ENCODE results near the gene BIRC6. TPM values are rescaled to one million over a fixed set of nuclear protein-coding genes. Genes with fewer than 3 reads are reported as not detected.
A peak's percentile ranks its signal among the peaks of the same experiment; 100 is the strongest.
"Not testable (repeated sequence)": the region's sequence is repeated elsewhere in the genome, so short reads cannot be mapped to it uniquely, and the experiment has no call there.

BIRC6 gene
- 10 to 100 TPM; 58.2 to 85.4 (median 77.3) TPM for polyA plus RNA-seq (ENCODE audit: insufficient read depth in 1 of 5, insufficient read length in 5 of 5, low replicate concordance in 1 of 5)
- long read RNA-seq, donor 1, result 0 reads
- long read RNA-seq, donor 2, result 0 reads
- long read RNA-seq, donor 3, partial matches to known transcripts, result 6 of 7 reads
- long read RNA-seq, donor 3, other reads (novel, unspliced or antisense), result 0 of 7 reads
- long read RNA-seq, donor 4, result 0 reads
- long read RNA-seq, donor 5, partial matches to known transcripts, result 7 of 7 reads
- long read RNA-seq, donor 5, other reads (novel, unspliced or antisense), result 0 of 7 reads
- long read RNA-seq, donor 6, partial matches to known transcripts, result 66 of 67 reads
- long read RNA-seq, donor 6, other reads (novel, unspliced or antisense), result 0 of 67 reads
- long read RNA-seq, donor 7, partial matches to known transcripts, result 5 of 5 reads
- long read RNA-seq, donor 7, other reads (novel, unspliced or antisense), result 0 of 5 reads
- long read RNA-seq, donor 8, partial matches to known transcripts, result 0 of 1 reads
- long read RNA-seq, donor 8, other reads (novel, unspliced or antisense), result 0 of 1 reads

GRCh38 chr2:32356681-32357317 lies at the start of gene BIRC6:
Gene BIRC6, plus strand, starts transcription at chr2:32357023. Its CDS starts 139 bp downstream, at chr2:32357162.
- peak; percentile 95 to 96 for DNase-seq

GRCh38 chr2:32310577-32310976 lies 46.2 kb upstream of the BIRC6 start:
- no peak for DNase-seq

DNA sequence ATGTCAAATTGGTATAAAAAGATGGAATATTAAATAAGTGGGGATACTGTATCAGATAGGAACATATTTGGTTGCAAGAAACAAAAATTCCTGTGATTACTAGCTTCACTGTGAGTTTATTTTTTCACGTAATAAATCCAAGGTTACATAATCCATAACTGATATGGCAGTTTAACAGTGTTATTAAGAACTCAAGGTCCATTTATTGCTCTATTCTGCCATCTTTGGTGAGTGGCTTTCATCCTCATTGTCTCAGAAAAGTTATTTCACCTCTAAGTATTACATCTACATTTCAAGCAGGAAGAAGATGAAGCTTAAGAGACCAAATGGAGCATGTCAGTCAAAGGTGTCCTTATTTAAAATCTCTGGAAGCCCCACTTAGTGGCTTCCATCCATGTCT lies 41.9 kb upstream of the BIRC6 start:
- DNase-seq, result no peak

DNA sequence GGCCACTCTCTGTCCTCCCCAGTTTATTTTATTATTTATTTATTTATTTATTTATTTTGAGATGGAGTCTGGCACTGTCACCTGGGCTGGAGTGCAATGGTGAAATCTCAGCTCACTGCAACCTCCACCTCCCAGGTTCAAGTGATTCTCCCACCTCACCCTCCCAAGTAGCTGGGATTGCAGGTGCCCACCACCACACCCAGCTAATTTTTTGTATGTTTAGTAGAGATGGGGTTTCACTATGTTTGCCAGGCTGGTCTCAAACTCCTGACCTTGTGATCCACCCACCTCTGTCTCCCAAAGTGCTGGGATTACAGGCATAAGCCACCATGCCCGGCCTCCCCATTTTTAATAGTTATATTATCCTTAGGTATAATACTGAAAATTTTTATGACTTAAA lies 28.1 kb upstream of the BIRC6 start:
- not testable (repeated sequence) for DNase-seq

DNA sequence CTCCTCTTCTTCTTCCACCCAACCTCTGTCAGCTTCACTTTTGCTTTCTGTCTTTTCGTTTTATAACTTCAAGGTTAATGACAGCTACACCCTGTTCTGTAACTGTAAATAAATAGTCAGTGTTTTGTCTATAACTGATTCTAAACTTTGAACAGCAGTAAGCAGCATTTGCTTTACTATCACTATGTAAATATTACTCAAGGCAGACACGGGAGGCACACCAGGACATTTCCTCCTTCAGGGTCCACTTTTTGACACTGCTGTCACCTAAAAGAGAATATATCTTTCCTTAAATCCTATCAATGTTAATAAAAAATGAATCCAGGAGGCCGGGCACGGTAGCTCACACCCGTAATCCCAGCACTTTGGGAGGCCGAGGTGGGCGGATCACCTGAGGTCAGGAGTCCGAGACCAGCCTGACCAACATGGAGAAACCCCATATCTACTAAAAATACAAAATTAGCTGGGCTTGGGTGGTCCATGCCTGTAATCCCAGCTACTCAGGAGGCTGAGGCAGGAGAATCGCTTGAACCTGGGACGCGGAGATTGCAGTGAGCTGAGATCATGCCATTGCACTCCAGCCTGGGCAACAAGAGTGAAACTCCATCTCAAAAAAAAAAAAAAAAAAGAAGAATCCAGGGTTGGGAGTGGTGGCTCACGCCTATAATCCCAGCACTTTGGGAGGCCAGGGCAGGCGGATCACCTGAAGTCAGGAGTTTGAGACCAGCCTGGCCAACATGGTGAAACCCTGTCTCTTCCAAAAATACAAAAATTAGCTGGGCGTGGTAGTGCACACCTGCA lies 27.4 kb upstream of the BIRC6 start:
- DNase-seq, result not testable (repeated sequence)

DNA sequence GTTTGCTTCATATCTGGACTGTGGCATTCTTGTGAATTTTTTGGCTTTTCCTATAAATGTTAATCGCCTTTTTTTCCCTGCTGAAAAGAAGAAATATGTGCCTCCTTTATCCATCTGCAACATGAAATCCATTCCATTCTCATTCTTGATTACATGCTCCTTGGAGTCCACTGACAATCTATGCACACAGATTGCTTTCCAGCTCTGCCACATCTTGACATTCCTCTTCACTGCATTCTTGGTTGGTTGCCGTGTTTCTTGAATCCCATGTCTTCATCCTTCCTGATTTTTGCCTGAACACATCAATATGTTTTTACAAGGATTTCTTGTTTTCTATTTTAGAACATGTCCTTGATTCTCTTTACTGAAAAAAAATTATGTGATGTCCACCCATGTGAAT lies 26.7 kb upstream of the BIRC6 start:
- no peak for DNase-seq

DNA sequence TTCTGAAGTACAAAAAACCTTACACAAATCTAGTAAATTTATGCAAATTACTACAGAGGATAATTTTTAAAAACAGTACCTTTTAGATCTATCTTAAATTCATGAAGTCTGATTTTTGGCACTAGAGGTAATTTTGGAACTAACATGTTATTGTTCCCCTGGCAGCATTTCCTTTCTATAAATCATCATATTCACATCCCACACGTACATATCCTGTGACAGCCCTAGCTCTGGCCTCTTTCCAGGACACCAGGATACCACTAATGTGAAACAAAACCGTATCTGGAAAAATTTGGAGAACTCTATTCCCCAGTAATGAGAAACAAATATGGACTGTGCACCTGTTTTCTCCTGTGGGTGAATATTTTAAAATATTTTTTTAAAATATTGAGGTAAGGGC lies 14.0 kb upstream of the BIRC6 start:
- peak in 1 of 2 donors; percentile 20 for DNase-seq

DNA sequence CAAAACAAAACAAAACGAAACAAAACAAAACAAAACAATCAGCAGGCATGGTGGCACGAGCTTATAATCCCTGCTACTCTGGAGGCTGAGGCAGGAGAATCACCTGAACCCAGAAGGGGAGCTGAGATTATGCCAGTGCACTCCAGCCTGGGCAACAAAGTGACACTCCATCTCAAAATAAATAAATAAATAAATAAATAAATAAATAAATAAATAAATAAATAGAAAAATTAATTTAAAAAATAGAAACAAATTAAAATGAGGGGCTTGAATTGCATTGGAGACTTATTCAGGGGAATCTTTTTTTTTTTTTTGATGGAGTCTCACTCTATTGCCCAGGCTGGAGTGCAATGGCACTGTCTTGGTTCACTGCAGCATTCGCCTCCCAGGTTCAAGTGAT lies 6.0 kb upstream of the BIRC6 start:
- DNase-seq, result not testable (repeated sequence)

GRCh38 chr2:32355976-32356680 lies 695 bp upstream of the BIRC6 start:
- no peak for DNase-seq

GRCh38 chr2:32357318-32358110 lies 691 bp downstream of the BIRC6 start:
- peak; percentile 31 to 63 for DNase-seq

- peak in 1 of 2 donors; percentile 17 for DNase-seq
These were observed 1.3 kb downstream of the BIRC6 start for GRCh38 chr2:32358111-32358482.

GRCh38 chr2:32360416-32360815 lies 3.6 kb downstream of the BIRC6 start:
- DNase-seq, result no peak

GRCh38 chr2:32362997-32363396 lies 6.2 kb downstream of the BIRC6 start:
- not testable (repeated sequence) for DNase-seq

GRCh38 chr2:32363597-32363996 lies 6.8 kb downstream of the BIRC6 start:
- DNase-seq, result no peak

DNA sequence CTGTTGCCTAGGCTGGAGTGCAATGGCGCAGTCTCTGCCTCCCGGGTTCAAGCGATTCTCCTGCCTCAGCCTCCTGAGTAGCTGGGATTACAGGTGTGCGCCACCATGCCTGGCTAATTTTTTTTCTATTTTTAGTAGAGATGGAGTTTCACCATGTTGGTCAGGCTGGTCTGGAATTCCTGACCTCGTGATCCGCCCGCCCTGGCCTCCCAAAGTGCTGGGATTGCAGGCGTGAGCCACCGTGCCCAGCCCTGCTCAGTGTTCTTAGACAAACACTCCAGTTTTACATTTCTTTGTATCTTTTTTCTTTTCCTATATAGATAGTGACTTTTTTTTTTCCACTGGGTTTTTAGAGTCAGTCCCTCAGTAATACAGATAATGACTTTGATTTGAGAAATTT lies 7.5 kb downstream of the BIRC6 start:
- DNase-seq, result not testable (repeated sequence)

DNA sequence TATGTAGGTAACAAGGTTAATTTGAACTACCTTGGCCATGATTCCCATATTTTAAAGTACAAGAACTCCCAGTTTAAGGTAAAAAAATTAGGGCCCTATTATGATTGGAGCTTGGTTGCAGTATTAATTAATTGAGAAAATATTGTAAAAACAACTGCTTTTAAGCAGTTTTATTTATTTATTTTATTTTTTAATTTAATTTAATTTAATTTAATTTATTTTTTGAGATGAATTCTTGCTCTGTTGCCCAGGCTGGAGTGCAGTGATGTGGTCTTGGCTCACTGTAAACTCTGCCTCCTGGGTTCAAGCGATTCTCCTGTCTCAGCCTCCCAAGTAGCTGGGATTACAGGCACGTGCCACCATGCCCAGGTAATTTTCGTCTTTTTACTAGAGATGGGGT lies 8.9 kb downstream of the BIRC6 start:
- not testable (repeated sequence) for DNase-seq

- DNase-seq, result no peak
These were observed 9.8 kb downstream of the BIRC6 start for GRCh38 chr2:32366595-32366994.

DNA sequence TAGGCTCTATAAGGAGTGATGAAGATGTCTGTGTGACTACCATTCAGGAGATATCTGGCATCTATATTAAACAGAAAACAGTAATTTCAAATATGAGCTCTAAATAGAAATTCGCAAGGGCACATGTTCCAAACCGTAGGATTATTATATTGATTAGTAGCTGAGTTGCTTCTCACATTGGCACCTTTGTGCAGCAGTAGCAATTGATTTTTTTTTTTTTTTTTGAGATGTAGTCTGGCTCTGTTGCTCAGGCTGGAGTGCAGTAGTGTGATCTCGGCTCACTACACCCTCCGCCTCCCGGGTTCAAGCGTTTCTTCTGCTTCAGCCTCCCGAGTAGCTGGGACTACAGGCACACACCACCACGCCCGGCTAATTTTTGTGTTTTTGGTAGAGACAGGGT lies 12.4 kb downstream of the BIRC6 start:
- no peak for DNase-seq

- DNase-seq, result not testable (repeated sequence)
These were observed 14.1 kb downstream of the BIRC6 start for GRCh38 chr2:32370942-32371341.

- DNase-seq, result no peak
These were observed 15.8 kb downstream of the BIRC6 start for GRCh38 chr2:32372519-32373182.
